IPS-18a (cell line): Measurements from ENCODE around the gene TXNIP.

Experiments used
- H3K27ac ChIP-seq: one replicate; pipeline ENCODE4 v1.5.1; 2013; ENCODE audit warnings: low read length
- H3K27me3 ChIP-seq: one replicate; pipeline ENCODE4 v1.6.1; 2013; ENCODE audit warnings: mild to moderate bottlenecking, low read length; ENCODE audit not compliant: control insufficient read depth, insufficient read depth
- H3K36me3 ChIP-seq: one replicate; pipeline ENCODE4 v1.6.1; 2013; ENCODE audit warnings: low read depth, low read length; ENCODE audit not compliant: control insufficient read depth
- H3K4me1 ChIP-seq: one replicate; pipeline ENCODE4 v1.6.1; 2013; ENCODE audit warnings: low read depth, low read length; ENCODE audit not compliant: control insufficient read depth
- H3K4me3 ChIP-seq: one replicate; pipeline ENCODE4 v1.5.1; 2013; ENCODE audit warnings: low read length
- H3K9ac ChIP-seq: one replicate; pipeline ENCODE4 v1.6.1; 2013; ENCODE audit warnings: mild to moderate bottlenecking, low read length, moderate library complexity
- H3K9me3 ChIP-seq: one replicate; pipeline ENCODE4 v1.6.1; 2013; ENCODE audit warnings: low read depth, low read length; ENCODE audit not compliant: control insufficient read depth

TXNIP gene

GRCh38 chr1:145967288-145967687 lies 29.1 kb downstream of the TXNIP start:
- peaks cover 20% of the 10 kb centered on the region for H3K27me3 ChIP-seq

GRCh38 chr1:145965119-145965744 lies 31.1 kb downstream of the TXNIP start:
- no peaks in the 10 kb centered on the region for H3K36me3 ChIP-seq
- H3K27me3 ChIP-seq, result peaks cover 37% of the 10 kb centered on the region
- H3K9ac ChIP-seq, result peak overlapping the region; percentile 8
- peak overlapping the region; percentile 71 for H3K4me3 ChIP-seq
- no peak overlapping the region for H3K27ac ChIP-seq
- H3K9me3 ChIP-seq, result no peaks in the 10 kb centered on the region
- peaks cover 11% of the 10 kb centered on the region for H3K4me1 ChIP-seq

More at GRCh38 chr1:145967288-145967687, 29.1 kb downstream of the TXNIP start:
- Histone ChIP-seq H3K36me3 (no peaks in the 10 kb centered on the region), H3K4me1 (peaks cover 11% of the 10 kb centered on the region), H3K4me3 (no peak overlapping the region), H3K27ac (no peak overlapping the region), H3K9ac (no peak overlapping the region), H3K9me3 (no peaks in the 10 kb centered on the region)

GRCh38 chr1:145964328-145965118 lies 31.9 kb downstream of the TXNIP start, which contains the start of the genes ANKRD34A and POLR3GL:
ANKRD34A (minus strand) TSS chr1:145964575; CDS start chr1:145961759, 2,816 bp downstream.
POLR3GL (plus strand) TSS chr1:145964690; CDS start chr1:145974866, 10,176 bp downstream.
- no peaks in the 10 kb centered on the region for H3K36me3 ChIP-seq
- peaks cover 45% of the 10 kb centered on the region for H3K27me3 ChIP-seq
- H3K4me3 ChIP-seq, result peak within 1 kb of the TSS; percentile 71
- no peaks in the 10 kb centered on the region for H3K9me3 ChIP-seq
- H3K27ac ChIP-seq, result no peak within 1 kb of the TSS
- peaks cover 11% of the 10 kb centered on the region for H3K4me1 ChIP-seq
- H3K9ac ChIP-seq, result peak within 1 kb of the TSS; percentile 8

GRCh38 chr1:145963265-145964019 lies 32.9 kb downstream of the TXNIP start:
- H3K4me1 ChIP-seq, result peaks cover 11% of the 10 kb centered on the region
- H3K27me3 ChIP-seq, result peaks cover 55% of the 10 kb centered on the region
- H3K36me3 ChIP-seq, result no peaks in the 10 kb centered on the region
- H3K27ac ChIP-seq, result no peak overlapping the region
- peak overlapping the region; percentile 71 for H3K4me3 ChIP-seq
- H3K9ac ChIP-seq, result no peak overlapping the region
- no peaks in the 10 kb centered on the region for H3K9me3 ChIP-seq

- Histone ChIP-seq H3K36me3 (no peaks in the 10 kb centered on the region), H3K27me3 (peaks cover 59% of the 10 kb centered on the region), H3K9me3 (no peaks in the 10 kb centered on the region), H3K4me1 (peaks cover 16% of the 10 kb centered on the region), H3K9ac (no peak overlapping the region), H3K4me3 (peak overlapping the region; percentile 84), H3K27ac (no peak overlapping the region)
Observed at GRCh38 chr1:145962157-145963102, 33.9 kb downstream of the TXNIP start.

- peak overlapping the region; percentile 84 for H3K4me3 ChIP-seq
- peaks cover 23% of the 10 kb centered on the region for H3K4me1 ChIP-seq
- peak overlapping the region; percentile 6 for H3K9ac ChIP-seq
- no peaks in the 10 kb centered on the region for H3K36me3 ChIP-seq
- no peaks in the 10 kb centered on the region for H3K9me3 ChIP-seq
- peaks cover 67% of the 10 kb centered on the region for H3K27me3 ChIP-seq
- no peak overlapping the region for H3K27ac ChIP-seq
Observed at GRCh38 chr1:145961425-145962156, 34.8 kb downstream of the TXNIP start.

GRCh38 chr1:145961109-145961424 lies 35.3 kb downstream of the TXNIP start:
- Histone ChIP-seq H3K27ac (no peak overlapping the region), H3K9me3 (no peaks in the 10 kb centered on the region), H3K4me1 (peaks cover 23% of the 10 kb centered on the region), H3K36me3 (no peaks in the 10 kb centered on the region), H3K9ac (peak overlapping the region; percentile 6), H3K27me3 (peaks cover 73% of the 10 kb centered on the region), H3K4me3 (peak overlapping the region; percentile 84)

GRCh38 chr1:145960468-145961108 lies 35.8 kb downstream of the TXNIP start:
- Histone ChIP-seq H3K4me3 (peak overlapping the region; percentile 84), H3K4me1 (peaks cover 23% of the 10 kb centered on the region), H3K9ac (peak overlapping the region; percentile 6), H3K27me3 (peaks cover 77% of the 10 kb centered on the region), H3K36me3 (no peaks in the 10 kb centered on the region), H3K9me3 (no peaks in the 10 kb centered on the region), H3K27ac (no peak overlapping the region)

GRCh38 chr1:145959957-145960467 lies 36.4 kb downstream of the TXNIP start:
- Histone ChIP-seq H3K4me1 (peaks cover 21% of the 10 kb centered on the region), H3K27me3 (peaks cover 83% of the 10 kb centered on the region), H3K36me3 (no peaks in the 10 kb centered on the region)

GRCh38 chr1:145959333-145959732 lies 37.0 kb downstream of the TXNIP start:
- Histone ChIP-seq H3K27me3 (peaks cover 87% of the 10 kb centered on the region), H3K36me3 (no peaks in the 10 kb centered on the region), H3K9me3 (no peaks in the 10 kb centered on the region), H3K27ac (no peak overlapping the region), H3K4me3 (no peak overlapping the region), H3K9ac (no peak overlapping the region), H3K4me1 (peaks cover 20% of the 10 kb centered on the region)

More at GRCh38 chr1:145959957-145960467, 36.4 kb downstream of the TXNIP start:
- H3K4me3 ChIP-seq, result peak overlapping the region; percentile 84
- no peak overlapping the region for H3K9ac ChIP-seq
- H3K9me3 ChIP-seq, result no peaks in the 10 kb centered on the region
- H3K27ac ChIP-seq, result no peak overlapping the region
